Astrocyte (in vitro differentiated cells and primary cell): Measurements from ENCODE around the gene MFAP3L.

Experiments used
- CTCF ChIP-seq: IDR thresholded peaks from 2 replicates; pipeline ENCODE4 v1.5.1; 2011; ENCODE audit warnings: low read depth, mild to moderate bottlenecking, inconsistent platforms, low read length, moderate library complexity; ENCODE audit not compliant: insufficient read depth
- EZH2 ChIP-seq: IDR thresholded peaks from 2 replicates; pipeline ENCODE4 v1.6.1; 2012; ENCODE audit warnings: mild to moderate bottlenecking, low read length, inconsistent platforms; ENCODE audit not compliant: insufficient read depth

GRCh38 chr4:169941141-169941540 is 85.1 kb downstream of the MFAP3L start:
- TF ChIP-seq CTCF (no peak), EZH2 (no peak)
